ENCODE measurements around the gene SORCS3.

Gene SORCS3

DNA sequence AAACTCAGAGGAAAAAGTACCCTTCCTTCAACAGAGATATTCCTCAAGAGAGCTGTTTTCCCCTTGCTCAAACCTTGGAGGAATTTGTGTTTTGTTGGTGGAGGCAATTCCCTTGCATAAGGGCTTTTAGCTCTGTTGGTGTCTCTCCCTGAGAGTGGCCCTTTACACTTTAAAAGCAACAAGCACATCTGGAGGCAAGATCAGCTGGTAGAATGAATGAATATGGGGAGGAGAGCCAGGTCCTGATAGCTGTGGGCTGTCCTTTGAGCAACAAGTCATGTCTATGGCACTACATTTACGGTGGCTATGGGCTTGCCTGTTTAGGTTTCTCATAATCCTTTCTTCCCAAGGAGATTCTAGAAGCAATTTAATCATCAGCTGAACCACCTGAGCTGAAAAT lies 384.0 kb downstream of the SORCS3 start:
- no peak for DNase-seq

DNA sequence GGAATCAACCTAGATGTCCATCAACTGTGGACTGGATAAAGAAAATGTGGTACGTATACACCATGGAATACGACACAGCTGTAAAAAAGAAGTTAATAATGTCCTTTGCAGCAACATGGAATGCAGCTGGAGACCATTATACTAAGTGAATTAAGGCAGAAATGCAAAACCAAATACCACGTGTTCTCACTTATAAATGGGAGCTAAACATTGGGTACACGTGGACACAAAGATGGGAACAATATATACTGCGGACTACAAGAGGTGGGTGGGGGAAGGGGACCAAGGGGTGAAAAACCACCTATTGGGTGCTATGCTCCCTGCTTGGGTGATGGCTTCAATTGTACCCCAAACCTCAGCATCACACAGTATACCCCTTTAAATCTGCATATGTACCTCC lies 385.5 kb downstream of the SORCS3 start:
- DNase-seq, result no peak

DNA sequence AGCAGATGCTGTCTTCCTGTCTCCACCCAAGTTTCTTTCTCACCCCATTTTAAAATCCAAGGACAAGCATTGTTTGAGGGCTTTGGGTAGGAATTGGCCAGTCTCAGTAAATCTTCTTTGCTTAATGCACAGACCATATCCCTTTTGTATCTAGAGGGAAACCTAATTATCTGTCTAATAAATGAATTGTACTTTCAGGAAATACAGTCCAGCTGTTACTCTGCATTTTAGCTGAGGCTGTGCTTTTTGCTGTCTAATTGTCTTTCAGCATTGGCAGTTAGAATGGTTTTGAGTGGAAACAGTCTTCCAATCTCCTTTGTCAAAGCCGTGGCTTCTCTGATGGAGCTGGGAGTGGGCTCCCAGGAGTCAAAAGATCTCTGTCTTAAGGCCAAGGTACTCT lies 388.2 kb downstream of the SORCS3 start:
- DNase-seq, result no peak

DNA sequence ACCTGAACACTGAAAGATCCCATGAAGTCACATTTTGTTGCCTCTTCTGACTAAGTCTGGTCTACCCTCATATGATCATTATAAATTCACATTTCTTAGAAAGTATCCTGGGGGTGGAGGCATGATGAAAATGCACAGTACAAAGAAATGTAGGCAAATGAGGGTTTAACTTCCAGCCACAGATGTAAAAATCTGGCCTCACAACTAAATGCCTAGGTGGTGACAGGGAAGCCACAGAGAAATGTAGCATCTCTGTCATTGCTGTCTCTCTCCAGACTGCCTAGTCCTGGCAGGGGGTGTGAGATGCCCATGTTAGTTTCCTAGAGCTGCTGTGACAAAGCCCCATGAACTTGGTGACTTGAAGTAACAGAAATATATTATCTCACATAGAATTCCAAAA lies 395.9 kb downstream of the SORCS3 start:
- no peak for DNase-seq

DNA sequence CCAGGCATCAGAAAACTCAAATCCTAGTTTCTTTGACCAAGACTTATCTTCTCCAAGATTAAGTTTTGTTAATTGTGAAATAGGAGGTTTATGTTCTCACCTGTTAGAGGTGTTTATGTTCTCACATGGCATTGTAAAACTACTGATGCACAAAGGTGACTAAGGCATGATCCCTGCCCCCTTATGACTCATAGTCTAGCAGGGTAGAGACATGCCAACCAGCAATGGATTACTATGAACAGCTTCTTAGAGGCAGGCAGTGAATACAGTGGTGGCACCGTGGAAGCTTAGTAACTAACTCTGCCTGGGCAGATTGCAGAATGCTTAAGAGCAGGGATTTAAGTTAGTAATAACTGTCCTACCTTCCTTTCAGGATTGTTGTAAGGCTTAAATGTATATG lies 400.9 kb downstream of the SORCS3 start:
- DNase-seq, result no peak

DNA sequence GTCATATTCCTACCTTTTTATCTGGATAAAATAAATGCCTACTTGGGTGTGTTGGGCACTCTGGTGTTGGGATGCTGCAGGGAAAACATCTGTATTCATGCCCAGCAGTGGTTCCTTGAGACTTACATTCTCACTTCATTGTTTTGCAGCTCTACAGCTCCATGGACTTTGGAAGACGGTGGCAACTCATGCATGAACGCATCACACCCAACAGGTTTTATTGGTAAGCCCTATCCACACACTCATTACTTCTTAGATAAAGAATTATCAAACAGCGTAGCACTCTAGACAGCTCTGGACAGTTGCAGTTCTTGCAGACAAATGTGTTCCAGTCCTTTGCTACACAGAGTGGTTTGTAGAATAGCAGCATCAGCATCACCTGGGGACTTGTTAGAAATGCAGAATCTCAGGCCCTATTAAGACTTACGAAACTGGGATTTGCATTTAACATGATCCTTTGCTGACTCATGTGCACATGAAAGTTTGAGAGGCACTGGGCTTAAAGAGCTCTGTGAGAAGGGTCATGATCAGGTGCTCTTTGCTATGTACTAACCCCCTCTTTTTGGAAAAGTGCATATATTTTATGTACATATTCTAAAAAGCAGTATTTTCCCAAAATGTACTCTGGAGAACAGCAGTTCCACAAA lies 401.9 kb downstream of the SORCS3 start:
- DNase-seq, result no peak

DNA sequence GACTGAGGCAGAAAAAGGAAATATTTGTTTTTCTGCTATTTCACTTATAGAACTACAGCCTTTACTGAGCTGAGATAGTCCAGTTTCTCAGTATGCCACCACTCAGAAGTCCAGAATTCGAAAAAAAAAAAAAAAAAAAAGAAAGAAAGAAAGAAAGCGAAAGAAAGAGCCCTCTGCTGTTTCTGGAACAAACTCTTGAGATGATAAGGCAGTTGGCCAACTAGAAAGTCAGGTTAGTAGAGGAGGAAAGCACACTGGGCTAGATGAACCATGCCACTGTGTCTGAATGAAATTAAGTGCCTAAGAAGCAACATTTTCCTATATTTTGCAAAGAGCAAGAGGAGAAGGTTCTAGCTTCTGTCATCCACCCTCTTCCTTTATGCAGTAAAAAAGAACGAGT lies 403.8 kb downstream of the SORCS3 start:
- no peak for DNase-seq

DNA sequence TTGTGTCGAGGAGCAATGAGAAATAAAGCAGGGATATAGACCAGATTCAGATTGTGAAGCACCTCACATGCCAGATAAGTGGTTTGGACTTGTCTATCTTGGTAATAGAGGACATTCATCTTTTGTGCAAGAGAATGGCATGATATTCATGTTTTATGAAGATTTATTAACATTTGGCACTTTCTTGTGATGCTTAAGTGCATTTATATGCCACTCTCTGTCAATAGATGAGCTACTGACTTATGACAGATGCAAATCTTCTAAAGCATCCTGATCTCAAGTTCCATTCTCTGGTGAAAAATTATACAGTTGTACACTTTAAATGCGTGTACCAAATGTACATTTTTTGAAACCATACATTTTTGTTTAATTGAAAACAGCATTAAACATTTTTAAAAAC lies 415.3 kb downstream of the SORCS3 start:
- DNase-seq, result no peak

DNA sequence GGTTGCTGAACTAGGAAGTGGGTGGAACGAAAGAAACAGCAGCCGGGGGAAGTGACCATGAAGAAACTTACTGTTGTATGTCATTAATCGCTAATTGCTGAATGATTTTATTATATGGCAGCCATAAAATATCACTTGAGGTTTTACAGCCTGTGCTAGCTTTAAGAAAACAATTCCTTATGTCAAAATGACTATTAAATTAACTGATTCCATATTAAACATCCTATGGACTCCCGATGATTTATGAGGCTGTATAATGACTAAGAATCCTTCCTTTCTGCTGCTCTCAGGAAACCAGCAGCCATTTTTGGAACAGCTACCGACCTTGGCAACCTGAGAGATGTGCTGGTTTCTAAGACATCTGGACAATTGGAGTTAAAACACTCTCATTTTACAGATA lies 421.9 kb downstream of the SORCS3 start:
- no peak for DNase-seq

DNA sequence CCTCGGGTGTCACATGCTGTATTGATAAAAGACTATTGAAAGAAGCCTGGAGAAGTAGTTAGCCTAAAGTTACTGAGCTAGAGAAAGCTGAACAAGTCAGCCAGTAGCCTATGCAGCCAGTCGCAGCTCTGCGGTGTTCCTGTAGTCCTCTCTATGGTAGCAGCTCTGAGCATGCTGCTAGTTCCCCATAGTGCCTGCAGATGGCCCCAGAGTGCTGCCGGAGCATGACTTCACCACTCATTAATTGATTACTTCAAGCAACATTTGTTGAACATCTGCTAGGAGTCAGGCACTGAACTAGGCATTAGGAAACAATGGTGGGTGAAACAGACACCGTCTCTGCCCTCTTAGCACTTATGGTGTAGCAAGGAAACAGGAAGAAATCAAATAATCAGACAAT lies 422.7 kb downstream of the SORCS3 start:
- DNase-seq, result no peak

DNA sequence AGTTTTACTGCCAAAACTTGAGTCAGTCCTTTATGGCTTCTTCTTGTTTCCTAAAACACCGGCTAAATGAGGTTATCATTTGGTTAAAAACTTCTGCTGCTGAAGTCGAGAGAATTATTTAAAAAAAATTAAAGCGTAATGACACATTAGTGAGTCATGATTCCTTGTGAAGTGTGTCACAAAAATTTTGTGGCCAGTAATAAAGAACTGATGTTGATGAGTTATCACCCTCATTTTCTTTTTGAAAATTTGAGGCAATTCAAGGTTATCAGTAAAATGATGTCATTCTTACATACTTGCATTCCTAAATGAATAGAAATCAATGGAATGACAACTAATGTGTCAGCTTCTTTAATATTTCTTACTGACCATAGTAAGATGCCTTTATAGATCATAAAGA lies 427.4 kb downstream of the SORCS3 start:
- no peak for DNase-seq

DNA sequence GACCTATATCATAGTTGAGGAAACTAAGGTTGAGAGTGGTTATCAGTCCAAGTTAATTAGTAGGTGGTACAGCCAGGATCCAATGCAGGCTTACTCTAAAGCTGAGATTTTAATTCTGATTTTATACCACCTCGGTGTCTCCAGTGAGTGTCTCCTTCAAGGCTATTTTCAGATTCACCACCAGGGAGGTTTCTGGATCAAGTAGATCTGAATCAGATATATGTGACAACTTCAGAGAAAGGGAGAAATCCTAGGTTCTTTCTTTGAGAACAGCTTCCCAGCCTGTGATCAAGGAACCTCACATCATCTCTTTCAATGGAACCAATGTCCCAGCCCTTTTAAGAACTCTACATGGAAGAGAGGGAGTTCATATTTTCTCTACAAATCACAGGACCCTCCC lies 429.2 kb downstream of the SORCS3 start:
- DNase-seq, result no peak

DNA sequence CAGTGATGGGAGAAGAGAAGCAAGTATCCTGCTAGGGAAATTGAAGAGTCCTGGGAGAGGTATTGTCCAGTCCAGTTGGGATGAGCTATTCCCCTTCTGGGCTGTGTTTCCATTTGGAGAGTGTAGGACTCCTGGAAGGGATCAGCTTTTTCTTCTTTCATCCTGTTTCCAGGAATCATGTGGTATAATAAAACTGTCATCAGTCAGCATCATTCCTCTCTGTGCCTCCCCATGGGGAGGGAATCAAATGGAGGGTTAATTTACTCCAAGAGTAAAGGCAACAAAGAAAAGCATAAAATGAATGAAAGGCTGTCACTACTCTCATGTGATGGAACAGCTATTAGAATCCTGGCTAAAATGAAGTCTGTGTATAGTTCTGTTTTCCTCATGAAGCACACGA lies 429.9 kb downstream of the SORCS3 start:
- DNase-seq, result no peak

DNA sequence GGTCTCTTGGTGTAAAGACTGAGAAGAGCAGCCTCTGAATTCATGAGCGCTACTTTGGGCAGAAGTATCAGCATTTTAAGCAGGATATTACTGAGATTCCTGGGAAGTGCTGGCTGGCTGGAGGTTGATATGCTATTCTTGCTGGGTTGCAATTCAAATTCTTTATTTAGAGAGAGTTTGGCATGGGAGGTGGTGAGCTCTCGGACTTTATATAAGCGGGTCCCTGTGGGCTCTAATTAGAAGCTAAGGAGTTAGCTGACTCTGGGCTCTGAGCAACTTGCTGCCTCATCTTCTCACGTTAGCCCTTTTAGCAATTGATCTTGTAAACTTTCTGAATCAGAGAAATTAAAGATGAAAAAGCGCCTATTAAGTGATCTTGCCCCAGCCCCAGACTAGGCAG lies 430.9 kb downstream of the SORCS3 start:
- DNase-seq, result no peak

DNA sequence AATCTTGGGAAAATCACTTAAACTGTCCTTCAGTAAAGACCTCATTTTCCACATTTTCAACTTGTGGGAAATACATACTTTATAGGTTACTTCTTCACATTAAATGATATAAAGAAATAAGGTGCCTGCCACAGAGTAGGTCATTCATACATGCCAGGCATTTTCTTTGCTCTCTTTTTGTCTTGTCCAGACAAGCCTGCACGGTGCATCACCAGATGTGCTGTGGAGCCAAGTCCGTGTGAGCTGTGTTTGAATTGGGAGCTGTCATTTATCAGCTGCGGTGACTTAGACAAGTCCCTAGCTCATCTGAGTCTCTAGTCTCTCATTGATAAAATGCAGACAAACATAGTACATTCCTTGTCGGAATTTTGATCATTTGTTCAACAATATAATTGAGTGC lies 432.9 kb downstream of the SORCS3 start:
- DNase-seq, result no peak

DNA sequence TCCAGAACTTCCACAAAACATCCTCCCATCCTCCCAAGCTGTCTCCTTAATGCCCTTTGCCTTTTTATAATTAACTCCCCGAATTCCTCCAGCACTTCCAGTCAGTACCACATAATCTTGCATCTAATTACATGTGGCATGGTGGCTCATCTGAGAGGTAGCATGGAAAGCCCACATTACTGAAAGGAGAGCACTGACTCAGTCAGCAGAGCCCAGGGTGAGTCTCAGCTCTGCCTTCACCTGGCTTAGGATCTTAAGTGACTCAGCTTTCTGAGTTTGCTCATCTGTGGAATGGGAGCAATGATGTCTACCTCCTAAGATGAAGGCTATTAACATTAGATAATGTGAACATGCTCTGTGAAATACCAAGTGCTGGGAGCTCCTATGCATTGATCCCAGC lies 433.9 kb downstream of the SORCS3 start:
- DNase-seq, result no peak

DNA sequence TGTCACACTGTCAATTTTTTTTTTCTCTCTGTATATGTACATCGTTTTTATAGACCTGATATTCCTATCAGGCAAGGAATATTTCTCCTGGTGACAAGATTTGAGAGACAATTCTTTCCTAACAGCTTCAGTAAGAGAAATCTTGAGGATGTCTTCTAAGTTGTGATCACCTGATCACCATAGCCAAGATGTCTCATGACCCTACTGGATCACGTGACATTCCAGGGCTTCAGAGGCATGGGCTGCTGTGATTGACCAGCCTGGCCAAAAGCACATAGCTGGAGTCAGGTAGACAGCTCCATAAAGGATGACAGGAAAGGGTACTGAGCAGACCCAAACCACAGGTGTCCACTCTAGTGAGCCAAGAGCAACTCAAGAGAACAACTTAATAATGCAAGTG lies 444.9 kb downstream of the SORCS3 start:
- DNase-seq, result no peak

DNA sequence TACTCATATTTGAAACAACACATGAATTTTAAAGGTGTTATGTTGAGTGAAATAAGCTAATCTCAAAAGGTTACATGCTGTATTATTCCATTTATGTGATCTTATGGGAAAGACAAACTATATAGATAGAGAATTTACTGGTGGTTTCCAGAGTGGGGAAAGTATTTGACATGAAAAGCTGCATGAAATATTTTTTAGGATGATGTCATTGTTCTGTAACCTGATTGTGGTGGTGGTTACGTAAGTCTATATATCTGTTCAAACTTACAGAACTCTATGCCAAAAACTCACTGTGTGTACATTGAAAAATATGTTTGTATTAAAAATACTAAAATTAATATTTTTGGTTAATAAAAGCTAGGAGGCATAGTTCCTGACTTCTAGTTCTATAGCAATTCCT lies 453.0 kb downstream of the SORCS3 start:
- DNase-seq, result no peak

DNA sequence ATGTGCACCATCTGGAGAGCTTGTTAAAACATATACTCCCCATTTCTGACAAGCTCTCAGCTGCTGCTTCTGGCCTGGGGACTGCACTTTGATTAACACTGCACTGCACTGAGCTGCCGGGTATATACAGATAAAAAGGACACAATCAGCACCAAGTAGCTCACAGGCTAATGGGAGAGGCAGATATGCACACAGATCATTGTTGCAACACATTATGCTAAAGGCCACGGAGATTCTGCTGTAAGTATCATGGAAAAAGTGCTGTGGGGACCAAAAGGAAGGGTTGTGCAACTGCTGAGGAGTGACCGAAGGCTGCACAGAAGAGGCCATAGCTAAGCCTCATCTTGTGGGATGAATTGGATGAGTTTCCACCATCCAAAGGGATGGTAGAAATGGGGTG lies 455.2 kb downstream of the SORCS3 start:
- DNase-seq, result no peak

DNA sequence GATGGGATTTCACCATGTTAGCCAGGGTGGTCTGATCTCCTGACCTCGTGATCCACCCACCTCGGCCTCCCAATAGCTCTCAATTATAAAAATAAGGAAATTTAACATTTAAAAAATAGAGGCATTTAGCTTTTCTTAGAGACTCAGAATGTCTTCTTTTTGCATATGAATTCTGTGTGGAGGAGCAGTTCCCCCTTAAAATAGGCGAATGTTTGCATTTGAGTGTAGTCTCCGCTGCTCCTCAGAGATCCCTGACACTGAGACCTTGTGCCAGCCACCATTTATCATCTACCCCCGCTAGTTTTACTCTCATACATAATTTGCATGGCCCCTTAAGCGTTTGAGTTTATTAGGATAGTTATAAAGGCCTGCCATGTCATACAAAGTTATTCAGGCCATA lies 461.9 kb downstream of the SORCS3 start:
- DNase-seq, result no peak

DNA sequence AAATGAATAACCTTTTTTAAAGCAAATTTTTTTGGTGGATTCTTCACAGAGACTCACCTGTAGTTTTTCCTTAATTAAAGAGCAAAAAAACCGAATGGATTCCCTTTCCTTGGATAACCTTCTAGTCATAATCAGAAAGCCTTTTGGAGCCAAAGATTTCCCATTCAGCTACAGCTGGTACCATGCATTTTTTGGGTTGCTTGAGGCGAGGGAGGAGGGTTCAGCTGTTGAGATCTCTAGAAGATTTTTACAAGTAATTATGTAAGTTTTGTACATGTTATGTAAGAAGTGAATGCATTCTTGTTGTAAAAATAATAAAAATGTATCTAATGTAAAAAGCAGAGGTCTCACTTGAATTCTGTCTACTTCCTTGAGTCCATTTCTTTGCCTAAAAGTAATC lies 463.2 kb downstream of the SORCS3 start:
- DNase-seq, result no peak

DNA sequence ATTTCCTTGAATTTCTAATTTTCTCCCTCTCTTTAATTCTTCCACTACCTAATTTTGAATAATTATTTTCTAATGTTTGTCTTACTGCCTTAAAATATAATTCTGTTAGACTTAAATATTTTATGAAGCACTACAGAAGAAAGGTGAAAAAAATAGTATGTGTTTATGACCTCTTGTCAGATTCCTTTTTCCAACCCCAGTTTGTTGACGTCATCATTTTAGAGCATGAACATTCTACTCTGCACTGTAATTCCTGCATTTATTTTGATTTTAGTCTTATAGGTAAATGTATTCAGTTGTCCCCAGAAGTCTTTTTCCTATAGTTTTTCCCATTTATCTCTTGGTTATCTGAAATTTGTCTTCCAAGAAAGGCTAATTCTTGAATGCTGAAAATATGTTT lies 468.1 kb downstream of the SORCS3 start:
- no peak for DNase-seq

DNA sequence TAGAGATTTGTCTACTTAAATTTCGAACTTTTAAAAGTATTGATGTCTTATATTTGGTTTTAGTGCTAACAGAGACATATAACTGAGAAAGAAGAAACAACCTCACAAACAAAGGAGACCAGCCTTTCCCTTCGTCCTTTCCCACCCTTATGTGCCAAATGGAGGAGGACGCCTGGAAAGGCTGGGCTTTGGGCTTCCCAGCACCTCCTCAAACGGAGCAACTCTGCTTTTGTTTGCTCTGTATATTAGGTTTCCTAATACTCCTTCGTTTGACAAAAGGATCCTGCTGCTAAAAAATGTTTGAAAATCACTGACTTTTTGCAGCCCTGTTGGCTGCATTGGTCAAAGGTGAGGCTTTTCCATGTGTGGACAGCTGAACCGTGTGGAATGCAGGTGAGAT lies 471.8 kb downstream of the SORCS3 start:
- DNase-seq, result no peak

DNA sequence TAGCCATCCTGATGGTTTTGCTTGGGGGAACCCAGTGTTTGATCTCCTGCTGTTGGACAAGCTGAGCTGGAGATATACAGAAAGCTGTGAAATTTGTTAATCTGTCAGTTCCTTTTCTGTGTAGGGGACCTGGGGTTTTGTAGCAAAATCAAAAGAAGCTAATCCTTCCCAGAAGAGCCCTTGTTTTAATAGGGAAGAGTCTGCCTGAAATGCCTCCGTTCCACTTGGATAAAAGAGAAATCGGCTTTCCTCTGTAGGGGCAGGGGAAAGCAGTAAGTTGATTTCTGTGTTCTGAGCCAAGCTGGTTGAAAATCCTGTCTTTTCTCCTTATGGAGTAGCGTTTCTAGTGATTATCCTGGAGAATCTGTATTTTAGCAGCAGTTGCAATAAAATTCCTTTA lies 472.6 kb downstream of the SORCS3 start:
- no peak for DNase-seq

DNA sequence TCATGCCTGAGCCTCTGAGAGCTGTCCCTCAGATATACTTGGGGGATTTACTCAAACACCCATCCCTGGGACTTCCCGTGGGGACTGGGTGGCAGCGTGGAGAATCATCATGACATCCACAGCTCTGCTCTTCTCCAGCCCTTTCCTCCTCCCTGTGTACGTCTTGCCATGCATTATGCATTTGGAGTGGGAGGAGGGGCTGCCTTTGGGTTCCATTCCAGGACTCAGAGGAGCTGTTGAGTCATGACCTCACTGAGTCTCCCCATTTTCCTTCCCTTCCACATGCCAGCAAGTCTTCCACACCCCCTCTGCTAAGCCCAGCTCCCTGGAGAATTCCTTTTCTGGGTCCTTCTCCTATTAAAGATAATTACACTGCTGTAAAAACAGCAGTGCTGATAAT lies 480.7 kb downstream of the SORCS3 start:
- DNase-seq, result no peak

DNA sequence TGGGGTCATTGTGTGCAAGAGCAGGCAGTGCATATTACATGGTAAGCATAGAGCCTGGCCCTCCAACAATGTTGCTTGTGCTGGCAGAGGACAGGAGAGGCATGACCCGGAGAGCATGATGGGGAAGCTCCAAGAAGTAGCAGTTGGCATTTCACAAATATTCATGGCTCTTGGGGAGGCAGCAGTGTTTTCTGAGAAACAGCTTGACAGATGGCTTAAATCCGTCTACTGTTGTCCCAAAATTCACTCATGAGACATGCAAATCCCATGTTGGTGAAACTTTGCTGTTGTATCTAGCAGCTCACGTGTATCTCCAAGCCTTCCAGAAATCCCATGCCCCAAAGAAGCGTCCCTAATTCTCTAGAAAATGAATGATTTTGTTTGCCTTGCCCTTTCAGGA lies 487.0 kb downstream of the SORCS3 start:
- DNase-seq, result no peak

All from NCI-H187 treated with DMSO at 0.1 percent for 48 hours (cell line).